Keratinocyte (primary cell): ENCODE measurements around the gene BRPF3. TPM values are rescaled to one million over a fixed set of nuclear protein-coding genes. Genes with fewer than 3 reads are reported as not detected.

Source experiments
- DNase-seq: peaks from one replicate; pipeline ENCODE4 v3.0.0-alpha.2; 2011; ENCODE audit warnings: low read depth, missing footprints, low spot score
- FAIRE-seq: peaks from 2 replicates; lab custom pipeline; 2011; peaks lifted over from hg19 to GRCh38; lab: Jason Lieb, UNC
- H2AFZ ChIP-seq: 2 replicates; pipeline ENCODE4 v1.6.0; 2012; ENCODE audit warnings: low read length, control low read depth, inconsistent platforms; ENCODE audit not compliant: control insufficient read depth
- H3K27ac ChIP-seq: 2 replicates; pipeline ENCODE4 v1.5.1; 2011; ENCODE audit warnings: low read length; ENCODE audit not compliant: control insufficient read depth, insufficient read depth
- H3K27me3 ChIP-seq: 3 replicates; pipeline ENCODE4 v1.6.0; 2011; ENCODE audit warnings: low read length; ENCODE audit not compliant: control insufficient read depth, insufficient read depth; ENCODE audit errors: extremely low read depth
- H3K36me3 ChIP-seq, 2 experiments: 2 replicates in 1 of 2; 3 replicates in 1 of 2; pipeline ENCODE4 v1.5.1; 2011; ENCODE audit warnings: low read length in 2 of 2, mild to moderate bottlenecking in 1 of 2; ENCODE audit not compliant: control insufficient read depth in 2 of 2, insufficient read depth in 2 of 2; ENCODE audit errors: extremely low read depth in 1 of 2
- H3K4me1 ChIP-seq: 3 replicates; pipeline ENCODE4 v1.5.1; 2011; ENCODE audit warnings: low read length; ENCODE audit not compliant: control insufficient read depth, insufficient read depth; ENCODE audit errors: extremely low read depth
- H3K4me2 ChIP-seq: 3 replicates; pipeline ENCODE4 v1.6.0; 2011; ENCODE audit warnings: low read depth, low read length; ENCODE audit not compliant: control insufficient read depth, insufficient read depth; ENCODE audit errors: extremely low read depth
- H3K4me3 ChIP-seq, 3 experiments: fragments of 200-600 bp in 1 of 3; sonication (generic) in 1 of 3; 2 replicates in 2 of 3; 3 replicates in 1 of 3; pipeline ENCODE4 v1.5.1; 2011 to 2016; ENCODE audit warnings: low read length in 3 of 3, mild to moderate bottlenecking in 3 of 3, control low read depth in 2 of 3, inconsistent platforms in 1 of 3, low read depth in 1 of 3, mixed read lengths in 1 of 3, mixed run types in 1 of 3, moderate library complexity in 1 of 3; ENCODE audit not compliant: control insufficient read depth in 2 of 3, insufficient read depth in 2 of 3; ENCODE audit errors: extremely low read depth in 1 of 3
- H3K79me2 ChIP-seq: 2 replicates; pipeline ENCODE4 v1.6.0; 2012; ENCODE audit warnings: low read length; ENCODE audit not compliant: control insufficient read depth, insufficient read depth
- H3K9ac ChIP-seq: 3 replicates; pipeline ENCODE4 v1.6.0; 2011; ENCODE audit warnings: low read length; ENCODE audit not compliant: control insufficient read depth, insufficient read depth; ENCODE audit errors: extremely low read depth
- H3K9me1 ChIP-seq: 3 replicates; pipeline ENCODE4 v1.6.0; 2011; ENCODE audit warnings: low read length; ENCODE audit not compliant: control insufficient read depth, insufficient read depth; ENCODE audit errors: extremely low read depth
- H3K9me3 ChIP-seq: 2 replicates; pipeline ENCODE4 v1.5.1; 2012; ENCODE audit warnings: low read depth, low read length; ENCODE audit not compliant: control insufficient read depth
- H4K20me1 ChIP-seq: 3 replicates; pipeline ENCODE4 v1.6.0; 2011; ENCODE audit warnings: low read length; ENCODE audit not compliant: control insufficient read depth, insufficient read depth; ENCODE audit errors: extremely low read depth
- EZH2 ChIP-seq: IDR thresholded peaks from one replicate; pipeline ENCODE4 v1.6.1; 2012; ENCODE audit warnings: inconsistent platforms, mild to moderate bottlenecking, low read length, moderate library complexity
- dilution Hi-C: fragments of 300-500 bp; cut with MboI; formaldehyde crosslinking; loops from one replicate; pipeline ENCODE4 v1.7.0; 2020; ENCODE audit warnings: low sequenced_read_pairs; ENCODE audit not compliant: extremely low pct_ligation_motif_present
- polyA plus RNA-seq, 5 experiments: library from polyadenylated mRNA; depleted of rRNA in 3 of 5; stranded (reverse) in 3 of 5; stranded (forward) in 1 of 5; unstranded in 1 of 5; fragments of >200 nt; gene quantifications; 1 replicate in 1 of 5; 2 replicates in 3 of 5; 3 replicates in 1 of 5; pipeline versions ENCODE4 v1.2.1 to v1.2.3, GENCODE V29; 2011 to 2012; ENCODE audit warnings: missing spikeins in 2 of 5, low read depth in 1 of 5, low replicate concordance in 1 of 5
- TF ChIP-seq, protein P1 (sequence below), 3 experiments: IDR thresholded peaks in 1 of 3; conservative IDR thresholded peaks in 1 of 3; optimal IDR thresholded peaks in 1 of 3; 2 replicates in 2 of 3; 3 replicates in 1 of 3; pipeline versions ENCODE3 to v1.5.1; 2011; ENCODE audit warnings: low read length in 3 of 3, mild to moderate bottlenecking in 3 of 3, moderate library complexity in 2 of 3, control low read depth in 1 of 3, inconsistent platforms in 1 of 3; ENCODE audit not compliant: insufficient read depth in 2 of 3; ENCODE audit errors: extremely low read depth in 1 of 3

BRPF3 gene
- polyA plus RNA-seq, 1 donor (not counting 4 experiments of a cell fraction or from before 2014, with no cell fraction given): 4.8 TPM

DNA sequence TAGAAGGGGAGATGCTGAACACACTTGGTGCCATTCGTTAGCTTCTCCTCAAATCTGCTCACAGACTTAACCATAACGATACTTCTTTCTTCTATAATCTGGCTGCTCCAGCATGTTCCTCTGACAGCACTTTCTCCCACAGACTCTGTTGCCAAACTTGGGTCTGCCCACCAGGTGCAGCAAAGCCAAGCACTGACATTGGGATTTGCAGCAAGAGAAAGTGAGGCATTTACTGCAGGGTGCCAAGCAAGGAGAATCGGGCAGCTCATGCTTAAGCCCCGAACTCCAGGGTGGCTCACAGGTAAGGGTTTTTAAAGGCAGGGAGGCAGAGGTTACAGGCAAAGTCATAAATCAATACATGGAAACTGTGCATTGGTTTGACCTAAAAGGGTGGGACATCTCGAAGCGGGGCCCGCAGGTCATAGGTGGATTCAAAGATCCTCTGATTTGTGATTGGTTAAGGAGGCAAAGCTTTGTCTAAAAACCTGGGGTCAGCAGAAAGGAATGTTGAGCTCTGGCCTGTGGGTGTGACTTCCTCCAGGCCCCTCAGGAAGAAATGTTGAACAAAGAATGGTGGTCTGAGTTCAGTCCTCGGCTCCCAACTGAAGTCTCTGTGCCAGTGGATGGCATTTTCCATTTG is 48.2 kb downstream of the BRPF3 start:
- TF ChIP-seq EZH2: no peak
- TF ChIP-seq, protein P1, sequence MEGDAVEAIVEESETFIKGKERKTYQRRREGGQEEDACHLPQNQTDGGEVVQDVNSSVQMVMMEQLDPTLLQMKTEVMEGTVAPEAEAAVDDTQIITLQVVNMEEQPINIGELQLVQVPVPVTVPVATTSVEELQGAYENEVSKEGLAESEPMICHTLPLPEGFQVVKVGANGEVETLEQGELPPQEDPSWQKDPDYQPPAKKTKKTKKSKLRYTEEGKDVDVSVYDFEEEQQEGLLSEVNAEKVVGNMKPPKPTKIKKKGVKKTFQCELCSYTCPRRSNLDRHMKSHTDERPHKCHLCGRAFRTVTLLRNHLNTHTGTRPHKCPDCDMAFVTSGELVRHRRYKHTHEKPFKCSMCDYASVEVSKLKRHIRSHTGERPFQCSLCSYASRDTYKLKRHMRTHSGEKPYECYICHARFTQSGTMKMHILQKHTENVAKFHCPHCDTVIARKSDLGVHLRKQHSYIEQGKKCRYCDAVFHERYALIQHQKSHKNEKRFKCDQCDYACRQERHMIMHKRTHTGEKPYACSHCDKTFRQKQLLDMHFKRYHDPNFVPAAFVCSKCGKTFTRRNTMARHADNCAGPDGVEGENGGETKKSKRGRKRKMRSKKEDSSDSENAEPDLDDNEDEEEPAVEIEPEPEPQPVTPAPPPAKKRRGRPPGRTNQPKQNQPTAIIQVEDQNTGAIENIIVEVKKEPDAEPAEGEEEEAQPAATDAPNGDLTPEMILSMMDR (optimal IDR thresholded peaks at IDR 0.05 in 1 of 3, IDR thresholded peaks at IDR 0.05 in 1 of 3, conservative IDR thresholded peaks at IDR 0.05 in 1 of 3; ENCODE audit: extremely low read depth in 1 of 3, insufficient read depth in 2 of 3, low read length in 3 of 3): no peak
- H3K36me3 ChIP-seq: no peaks in the 10 kb centered on the region
- no peak overlapping the region for H3K4me3 ChIP-seq
- no peaks in the 10 kb centered on the region for H3K79me2 ChIP-seq
- FAIRE-seq (no peak), DNase-seq (no peak)
- no peaks in the 10 kb centered on the region for H3K9me3 ChIP-seq
- H3K27me3 ChIP-seq: no peaks in the 10 kb centered on the region
- H3K4me2 ChIP-seq: no peak overlapping the region
- H3K9me1 ChIP-seq: no peaks in the 10 kb centered on the region
- H2AFZ ChIP-seq: no peak overlapping the region
- dilution Hi-C loops: no loop called here
- no peaks in the 10 kb centered on the region for H4K20me1 ChIP-seq
- no peak overlapping the region for H3K9ac ChIP-seq
- no peak overlapping the region for H3K27ac ChIP-seq
- H3K4me1 ChIP-seq: peaks cover 14% of the 10 kb centered on the region

DNA sequence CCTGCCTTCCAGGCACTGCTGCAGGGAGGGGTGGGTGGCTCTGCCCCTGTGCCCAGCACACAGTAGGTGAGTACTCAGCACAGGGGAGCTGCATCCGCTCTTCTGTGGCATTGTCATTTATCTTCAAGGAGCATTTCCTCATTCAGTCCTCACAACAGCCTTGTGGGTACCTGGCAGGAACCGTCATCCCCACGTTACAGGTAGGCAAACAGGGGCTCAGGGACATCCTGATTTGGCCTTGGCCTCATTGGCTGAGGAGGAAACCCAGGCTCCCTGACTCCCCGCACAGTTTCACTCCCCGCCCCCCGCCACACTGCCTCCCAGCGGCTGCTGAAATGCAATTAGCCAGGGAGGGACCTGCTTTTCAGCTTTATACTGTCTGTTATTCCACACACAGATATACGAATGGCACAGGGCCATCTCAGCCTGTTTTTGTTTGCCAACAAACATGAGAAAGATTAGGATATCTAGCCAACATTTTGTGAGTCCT is 49.1 kb downstream of the BRPF3 start:
- no peaks in the 10 kb centered on the region for H3K9me1 ChIP-seq
- no peaks in the 10 kb centered on the region for H3K9me3 ChIP-seq
- H3K36me3 ChIP-seq: no peaks in the 10 kb centered on the region
- no peak overlapping the region for H3K4me3 ChIP-seq
- no peak overlapping the region for H3K4me2 ChIP-seq
- FAIRE-seq: no peak
- H4K20me1 ChIP-seq: no peaks in the 10 kb centered on the region
- H2AFZ ChIP-seq: peak overlapping the region; percentile 33
- no peak for DNase-seq
- H3K9ac ChIP-seq: no peak overlapping the region
- peaks cover 14% of the 10 kb centered on the region for H3K4me1 ChIP-seq
- dilution Hi-C loops: no loop called here
- H3K27me3 ChIP-seq: no peaks in the 10 kb centered on the region
- H3K27ac ChIP-seq: no peak overlapping the region
- TF ChIP-seq EZH2: no peak
- TF ChIP-seq, protein P1 (optimal IDR thresholded peaks at IDR 0.05 in 1 of 3, IDR thresholded peaks at IDR 0.05 in 1 of 3, conservative IDR thresholded peaks at IDR 0.05 in 1 of 3; ENCODE audit: extremely low read depth in 1 of 3, insufficient read depth in 2 of 3, low read length in 3 of 3): peak; percentile 38 to 63 (median 52)
- no peaks in the 10 kb centered on the region for H3K79me2 ChIP-seq
